GM10847 (cell line): ENCODE results near the gene PVALEF.

Experiments
- POLR2A ChIP-seq: IDR thresholded peaks from 2 replicates; pipeline ENCODE4 v1.6.1; 2011; ENCODE audit not compliant: insufficient read length; ENCODE audit errors: extremely low read depth

PVALEF gene

DNA sequence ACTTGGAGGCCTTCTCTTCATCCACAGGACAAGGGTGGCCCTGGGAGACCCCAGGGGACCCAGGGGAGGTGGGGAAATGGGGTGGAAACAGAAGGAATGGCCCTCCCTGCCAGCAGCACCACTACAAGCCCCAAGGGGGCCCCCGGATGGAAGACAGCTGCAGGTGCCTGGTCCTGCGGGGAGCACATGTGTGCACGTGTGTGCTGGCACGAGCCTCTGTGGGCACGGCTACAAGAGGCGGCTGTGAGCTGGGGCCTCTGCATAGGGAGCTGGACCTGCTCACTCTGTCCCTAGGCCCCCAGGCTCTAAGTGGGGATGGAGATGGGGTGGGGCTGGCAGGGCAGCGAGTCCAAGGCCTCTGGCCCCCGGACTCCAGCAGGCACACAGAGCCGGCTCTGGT, 13.9 kb downstream of the PVALEF start:
- no peak for TF ChIP-seq POLR2A

DNA sequence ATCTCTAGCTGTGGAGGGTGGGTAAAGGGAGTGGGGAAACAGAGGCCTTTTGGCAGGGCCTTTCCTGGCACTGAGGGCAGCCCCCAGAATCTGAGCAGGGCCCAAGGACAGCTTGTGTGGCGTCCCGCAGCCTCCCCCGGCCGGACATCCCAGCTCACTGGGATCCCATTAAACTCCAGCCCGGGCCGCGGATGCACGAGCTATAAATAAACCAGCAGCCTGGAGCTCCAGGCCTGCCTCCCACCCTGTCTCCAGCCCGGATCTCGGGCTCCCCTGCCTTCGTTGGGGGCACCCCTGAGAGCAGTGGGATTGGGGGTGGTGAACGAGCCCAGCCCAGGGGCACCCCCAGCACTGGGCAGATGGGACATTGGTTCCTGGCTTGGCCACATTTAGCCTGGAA, 14.6 kb downstream of the PVALEF start:
- TF ChIP-seq POLR2A: no peak

DNA sequence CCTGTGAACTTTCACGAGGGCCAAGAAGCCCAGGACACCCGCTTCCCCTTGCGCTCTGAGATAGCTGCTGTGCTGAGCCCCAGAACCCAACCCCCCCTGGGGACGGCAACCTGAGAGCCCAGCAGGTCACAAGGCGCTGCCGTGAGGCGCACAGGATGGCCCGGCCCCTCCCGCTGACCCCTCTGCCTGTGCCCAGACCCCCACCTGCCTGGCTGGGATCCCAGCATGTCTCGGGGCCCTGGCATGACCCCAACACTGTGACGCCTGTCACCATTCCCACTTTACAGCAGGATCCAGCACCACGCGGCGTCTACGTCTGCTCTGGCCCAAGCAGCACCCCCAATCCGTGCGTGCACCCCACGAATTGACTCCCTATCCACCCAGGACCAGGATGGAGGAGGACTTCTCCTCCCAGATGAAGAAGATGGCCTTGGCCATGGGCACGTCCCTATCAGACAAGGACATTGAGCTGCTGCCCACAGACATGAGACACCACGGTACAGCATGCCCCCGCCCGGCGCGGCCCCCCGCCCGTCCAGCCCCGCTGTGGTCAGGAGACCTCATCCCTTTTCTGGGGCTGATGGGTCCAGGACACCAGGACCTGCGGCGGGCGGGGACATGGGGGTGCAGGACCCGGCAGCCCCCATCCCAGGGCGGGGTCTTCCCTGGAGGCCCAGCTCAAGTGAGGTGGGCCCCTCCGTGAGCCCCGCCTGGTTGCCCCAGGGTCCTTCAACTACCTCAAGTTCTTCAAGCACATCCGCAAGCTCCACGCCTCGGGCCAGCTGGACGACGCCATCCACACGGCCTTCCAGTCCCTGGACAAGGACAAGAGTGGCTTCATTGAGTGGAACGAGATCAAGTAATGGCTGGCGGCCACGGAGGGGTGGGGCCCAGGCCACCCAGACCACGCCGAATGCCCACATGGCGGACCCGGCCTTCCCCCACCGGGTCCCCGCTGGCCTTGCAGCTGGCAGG, 15.8 kb downstream of the PVALEF start:
- TF ChIP-seq POLR2A: no peak

DNA sequence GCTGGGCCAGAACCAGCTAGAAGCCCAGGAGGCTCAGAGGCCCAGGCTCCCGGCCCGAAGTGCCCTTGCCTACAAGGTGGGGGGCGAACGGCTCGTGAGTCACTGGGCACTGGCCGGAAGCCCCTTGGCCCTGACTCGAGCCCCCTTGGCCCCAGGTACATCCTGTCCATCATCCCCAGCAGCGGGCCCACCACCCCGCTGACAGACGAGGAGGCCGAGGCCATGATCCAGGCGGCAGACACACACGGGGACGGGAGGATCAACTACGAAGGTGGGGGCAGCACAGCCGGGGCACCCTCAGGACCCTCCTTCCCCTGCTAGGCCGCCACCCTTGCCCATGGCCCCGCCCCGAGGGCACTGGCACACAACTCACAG, 16.5 kb downstream of the PVALEF start:
- TF ChIP-seq POLR2A: no peak

DNA sequence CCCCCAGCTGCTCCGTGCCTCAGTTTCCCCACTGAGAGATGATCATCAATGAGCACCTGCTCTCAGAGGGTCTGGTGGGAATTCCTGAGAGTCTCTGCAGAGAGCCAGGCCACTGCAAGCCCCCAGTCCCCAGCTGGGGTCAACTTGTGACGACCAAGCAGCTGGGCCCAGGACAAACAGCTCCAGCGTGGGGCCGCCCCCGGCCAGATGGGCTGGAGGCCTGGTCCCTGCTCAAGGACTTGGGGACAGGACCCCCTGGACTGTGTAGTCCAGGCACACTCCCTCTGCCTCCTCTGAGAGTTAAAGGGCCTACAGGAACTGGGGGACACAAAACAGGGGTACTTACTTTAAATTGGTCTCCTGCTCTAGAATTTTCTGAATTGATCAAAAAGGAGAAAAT, 17.3 kb downstream of the PVALEF start:
- no peak for TF ChIP-seq POLR2A

DNA sequence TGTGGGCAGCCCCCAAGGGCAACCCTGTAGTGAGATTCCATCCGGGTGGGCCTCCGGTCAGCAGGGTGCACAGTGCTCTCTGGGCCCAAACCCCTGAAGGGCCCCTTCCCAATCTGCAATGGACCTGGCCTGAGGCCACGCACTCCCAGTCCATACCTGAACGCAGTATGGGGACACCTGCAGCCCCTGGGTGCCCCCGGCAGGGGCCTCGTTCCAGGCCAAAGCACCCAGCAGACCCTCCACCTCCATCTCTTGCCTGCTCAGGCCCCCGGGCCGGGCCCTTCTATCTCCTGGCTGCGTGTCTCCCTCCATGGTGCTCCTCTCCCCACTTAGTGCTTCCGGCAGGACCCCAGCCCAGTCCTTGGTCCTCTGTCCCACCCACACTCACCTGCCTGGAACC, 18.0 kb downstream of the PVALEF start:
- no peak for TF ChIP-seq POLR2A

DNA sequence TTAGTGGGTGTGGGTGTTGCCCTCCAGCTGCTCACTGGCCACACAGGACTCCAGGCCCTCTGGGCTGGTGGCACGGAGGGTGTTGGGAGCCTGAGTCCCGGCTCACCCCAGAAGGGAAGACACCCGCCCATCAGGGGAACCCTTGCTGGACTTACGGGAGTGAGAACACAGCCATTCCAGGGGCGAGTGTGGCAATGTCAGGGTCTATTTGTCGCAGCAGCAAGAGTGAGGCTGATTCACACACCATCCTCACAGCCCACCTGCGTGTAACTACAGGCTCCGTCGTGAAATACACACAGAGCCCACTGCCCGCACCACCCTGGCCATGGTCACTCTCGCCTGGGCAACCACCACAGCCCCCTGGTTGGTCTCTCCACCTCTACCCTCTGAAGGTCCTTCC, 18.5 kb downstream of the PVALEF start:
- no peak for TF ChIP-seq POLR2A

DNA sequence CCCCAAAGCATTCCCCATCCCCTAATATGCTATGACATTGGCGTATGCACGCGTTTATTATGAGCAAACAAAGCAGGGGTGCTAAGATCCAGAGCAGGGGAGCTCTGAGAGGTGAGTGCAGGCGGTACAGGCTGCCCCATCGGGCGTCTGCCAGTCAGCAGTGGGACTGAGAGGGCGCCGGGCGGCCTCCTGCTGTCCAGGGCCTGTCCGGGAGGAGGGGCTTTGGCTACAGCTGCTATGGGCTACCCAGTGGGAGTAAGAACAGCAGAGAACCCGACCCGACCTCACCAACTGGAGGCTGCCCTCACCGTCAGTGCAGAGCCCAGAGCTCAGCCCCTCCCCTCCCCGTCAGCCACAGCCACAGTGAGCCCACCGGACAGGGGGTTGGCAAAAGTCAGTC, 19.2 kb downstream of the PVALEF start:
- TF ChIP-seq POLR2A: no peak

DNA sequence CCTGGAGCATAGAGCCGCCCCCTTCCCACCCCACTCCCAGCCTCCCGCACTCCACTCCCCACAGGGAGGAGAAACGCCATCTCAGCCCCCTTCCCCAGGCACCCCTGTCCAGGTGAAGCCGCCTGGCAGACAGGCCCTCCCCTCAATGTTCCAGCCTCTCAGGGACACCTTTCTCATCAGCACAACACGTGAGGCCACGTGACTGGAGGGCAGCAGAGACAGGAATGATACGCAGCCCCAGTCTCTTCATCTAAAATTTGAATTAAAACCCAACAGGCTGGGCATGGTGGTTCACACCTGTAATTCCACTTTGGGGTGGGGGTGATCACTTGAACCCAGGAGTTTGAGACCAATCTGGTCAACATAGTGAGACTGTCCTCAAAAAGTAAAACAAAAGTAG, 20.9 kb downstream of the PVALEF start:
- no peak for TF ChIP-seq POLR2A

DNA sequence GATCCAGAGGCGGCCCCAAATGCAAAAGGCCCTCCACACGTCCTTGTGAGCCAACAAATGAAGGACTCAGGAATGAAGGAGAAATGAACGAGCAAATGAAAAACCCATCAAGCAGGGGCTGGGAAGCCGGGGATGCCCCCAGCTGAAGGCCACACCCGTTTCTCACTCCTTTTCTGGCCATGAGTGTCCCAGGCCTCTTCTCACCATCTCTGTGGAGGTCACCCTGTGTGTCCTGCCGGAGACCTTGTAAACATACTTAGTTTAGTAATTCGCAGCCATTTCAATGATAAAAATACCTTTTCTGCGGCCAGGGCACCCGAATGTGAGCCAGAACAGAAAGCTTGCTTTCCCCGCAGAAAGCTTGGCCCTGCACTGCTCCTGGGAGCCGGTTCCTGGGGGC, 21.8 kb downstream of the PVALEF start:
- no peak for TF ChIP-seq POLR2A

DNA sequence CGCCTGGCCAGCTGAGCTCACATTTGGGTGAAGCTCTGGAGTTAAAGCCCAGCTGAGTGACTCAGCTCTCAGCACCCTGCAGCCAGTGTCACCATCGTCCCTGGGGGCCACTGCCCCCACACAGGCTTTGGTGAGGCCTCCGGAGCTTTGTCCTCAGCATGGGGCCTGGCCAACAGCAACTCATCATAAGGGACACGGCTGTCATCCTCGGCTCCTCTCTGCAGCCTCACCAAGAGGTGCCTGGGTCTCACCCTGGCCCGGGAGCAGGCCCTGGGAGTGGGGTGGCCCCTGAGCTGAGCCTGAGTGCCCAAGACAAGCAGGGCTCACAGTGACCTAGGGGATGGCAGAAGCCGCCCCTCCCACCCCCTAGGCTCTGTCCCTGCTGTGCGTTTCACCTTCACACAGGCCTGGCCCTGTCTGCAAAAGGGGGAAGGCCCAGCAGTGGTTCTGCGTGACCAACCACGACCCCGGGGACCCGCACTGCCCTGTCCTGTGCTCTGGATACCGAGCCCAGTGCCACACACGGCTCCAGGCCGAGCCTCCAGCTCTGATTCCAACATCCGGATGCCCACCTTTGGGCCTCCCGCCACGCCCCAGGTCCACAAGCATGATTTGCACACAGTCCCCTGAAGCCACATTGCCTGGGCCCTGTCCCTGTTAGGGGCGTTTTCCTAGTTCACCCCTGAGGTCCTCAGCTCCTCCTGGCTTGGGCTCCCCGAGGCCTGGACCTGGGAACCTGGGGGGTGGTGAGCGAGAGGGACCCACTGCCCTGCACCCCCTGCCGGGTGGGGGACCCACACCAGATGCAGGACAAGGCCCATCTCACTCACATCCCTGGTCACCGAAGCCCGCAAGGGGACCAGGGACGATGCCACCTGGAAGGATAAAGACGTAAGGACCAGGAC, 22.5 kb downstream of the PVALEF start:
- no peak for TF ChIP-seq POLR2A

DNA sequence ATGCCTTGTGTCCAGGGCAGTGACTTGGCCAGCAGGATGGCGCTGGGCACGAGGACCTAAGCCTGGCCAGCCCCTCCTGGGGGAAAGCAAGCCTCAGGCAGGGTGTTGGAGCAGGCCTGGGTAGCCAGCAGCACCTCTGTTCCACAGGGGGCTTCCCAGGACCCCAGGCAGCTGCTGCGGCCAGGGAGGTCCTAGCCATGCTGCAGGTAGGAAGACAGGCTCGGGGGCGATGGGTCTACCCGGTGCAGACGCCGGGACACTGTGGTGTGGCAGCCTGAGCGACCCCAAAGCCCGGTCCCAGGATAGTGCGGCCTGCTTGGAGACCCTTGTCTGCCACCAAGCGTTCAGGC, 23.2 kb downstream of the PVALEF start:
- TF ChIP-seq POLR2A: no peak

DNA sequence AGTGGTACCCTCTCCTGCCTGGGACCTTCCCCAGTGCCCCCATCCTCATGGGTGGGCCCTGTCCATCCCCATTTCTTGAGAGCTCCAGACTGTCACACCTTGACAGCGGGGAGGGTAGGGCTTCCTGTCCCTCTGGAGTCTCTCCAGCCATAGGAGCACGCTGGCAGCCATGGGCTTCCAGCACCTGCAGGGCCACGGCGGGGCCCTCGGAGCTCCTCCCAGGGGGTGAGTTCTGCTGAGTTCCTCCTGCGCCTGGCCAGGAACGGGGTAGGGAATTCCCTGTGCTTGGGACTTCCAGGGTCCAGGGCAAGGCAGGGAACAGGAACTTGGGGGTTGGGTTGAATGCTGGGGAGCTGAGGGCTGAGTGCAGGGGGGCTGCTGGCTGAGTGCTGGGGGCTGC, 23.7 kb downstream of the PVALEF start:
- TF ChIP-seq POLR2A: no peak

DNA sequence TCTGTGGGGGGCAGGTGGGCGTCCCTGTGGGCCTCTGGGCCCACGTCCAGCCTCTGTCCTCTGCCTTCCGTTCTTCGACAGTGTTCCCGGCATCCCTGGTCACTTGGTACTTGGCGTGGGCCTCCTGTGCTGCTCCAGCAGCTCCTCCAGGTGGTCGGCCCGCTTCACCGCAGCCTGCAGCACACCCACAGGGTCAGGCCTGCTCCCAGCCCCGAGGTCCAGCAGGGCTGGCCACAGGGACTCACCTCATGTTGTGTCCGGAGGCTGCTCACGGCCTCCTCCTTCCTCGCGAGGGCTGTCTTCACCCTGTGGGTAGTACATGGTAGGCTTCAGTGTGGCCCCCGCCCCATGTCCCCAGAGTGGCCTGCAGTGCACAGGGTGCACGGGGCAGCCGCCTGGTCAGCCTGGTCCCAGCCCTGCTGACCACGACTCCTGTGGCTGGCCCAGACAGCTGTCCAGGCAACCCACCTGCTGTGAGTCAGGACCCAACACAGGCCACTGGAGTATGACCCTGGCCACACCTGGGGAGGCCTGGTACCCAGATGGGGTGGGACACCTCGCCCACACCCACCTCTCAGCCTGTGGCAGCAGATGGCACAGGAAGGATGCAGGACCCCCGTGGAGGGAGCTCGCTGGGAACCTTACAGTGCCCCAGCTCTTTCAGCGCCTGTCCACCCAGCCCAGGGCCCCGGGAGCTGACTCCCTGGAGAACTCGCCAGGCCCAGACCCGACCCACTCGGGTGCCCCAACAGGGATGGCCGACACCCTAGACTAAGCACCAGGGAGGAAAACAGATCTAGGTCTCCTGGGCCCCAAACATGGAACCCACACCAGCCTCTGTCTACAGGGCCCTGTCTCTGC, 24.6 kb downstream of the PVALEF start:
- TF ChIP-seq POLR2A: no peak

DNA sequence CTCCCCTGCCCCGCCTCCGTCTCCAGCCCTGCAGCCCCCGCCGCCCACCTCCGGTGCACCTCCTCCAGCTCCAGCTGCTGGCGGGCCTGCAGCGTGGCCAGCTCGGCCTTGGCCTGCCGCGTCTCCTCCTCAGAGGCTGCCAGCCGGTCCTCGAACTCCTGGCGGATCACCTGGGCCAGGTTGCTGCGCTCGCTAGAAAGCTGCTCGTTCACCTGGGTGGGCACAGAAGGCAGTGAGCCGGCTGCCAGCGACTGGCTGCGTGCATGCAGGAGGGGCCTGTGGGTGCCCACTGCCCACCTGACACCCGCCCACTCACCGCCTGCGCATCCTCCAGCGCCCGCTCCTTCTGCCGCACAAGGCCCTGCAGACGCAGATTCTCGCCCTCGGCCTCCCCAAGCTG, 25.3 kb downstream of the PVALEF start:
- TF ChIP-seq POLR2A: no peak
